Stimulated activated CD8-positive, alpha-beta memory T cell treated with anti-CD3 and anti-CD28 coated beads, Interleukin-4, amount 100 ng/mL, for 24 hours (primary cell): Measurements from ENCODE around the gene TRIM47.

Experiments used
- DNase-seq: peaks from one replicate; pipeline ENCODE4 v3.0.0-alpha.2; 2020; ENCODE audit warnings: low read depth

TRIM47 gene

GRCh38 chr17:75846692-75847613 lies 31.4 kb downstream of the TRIM47 start:
- DNase-seq: no peak

DNA sequence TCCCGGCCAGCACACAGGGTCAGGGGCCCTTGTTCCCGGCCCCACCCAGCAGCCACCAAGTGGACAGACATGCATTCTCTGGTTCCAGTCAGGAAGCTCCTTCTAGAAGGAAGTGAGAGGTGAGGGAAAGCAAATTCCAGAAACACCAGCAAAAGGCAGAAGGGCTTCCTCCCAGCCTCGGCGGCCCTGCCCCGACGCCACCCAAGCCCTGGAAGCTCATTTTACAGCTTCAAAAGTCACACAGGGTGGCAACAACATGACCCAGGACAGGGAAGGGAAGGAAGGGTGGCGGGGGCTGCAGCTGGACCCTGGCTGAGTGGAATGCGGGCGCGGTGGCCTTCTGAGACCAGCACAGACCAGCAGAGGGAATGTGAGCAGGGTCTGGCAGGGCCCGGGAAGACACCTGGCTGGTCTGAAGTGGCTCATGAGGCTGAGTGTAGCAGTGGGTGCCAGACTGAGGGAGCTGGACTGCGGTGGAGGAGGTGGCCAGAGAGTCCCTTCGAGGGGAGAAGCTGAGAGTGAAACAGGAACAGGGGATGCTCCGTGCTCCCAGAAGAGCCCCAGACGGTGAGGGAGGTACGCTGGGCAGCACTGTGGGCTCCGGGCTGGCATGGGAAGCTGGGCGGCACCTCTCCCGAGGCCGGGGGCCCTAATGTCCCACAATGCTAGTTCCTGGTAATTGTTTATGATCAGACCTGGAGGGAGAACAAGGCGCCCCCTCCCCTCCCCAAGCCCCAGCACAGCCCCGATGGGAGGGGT lies 32.3 kb downstream of the TRIM47 start:
- DNase-seq: no peak

DNA sequence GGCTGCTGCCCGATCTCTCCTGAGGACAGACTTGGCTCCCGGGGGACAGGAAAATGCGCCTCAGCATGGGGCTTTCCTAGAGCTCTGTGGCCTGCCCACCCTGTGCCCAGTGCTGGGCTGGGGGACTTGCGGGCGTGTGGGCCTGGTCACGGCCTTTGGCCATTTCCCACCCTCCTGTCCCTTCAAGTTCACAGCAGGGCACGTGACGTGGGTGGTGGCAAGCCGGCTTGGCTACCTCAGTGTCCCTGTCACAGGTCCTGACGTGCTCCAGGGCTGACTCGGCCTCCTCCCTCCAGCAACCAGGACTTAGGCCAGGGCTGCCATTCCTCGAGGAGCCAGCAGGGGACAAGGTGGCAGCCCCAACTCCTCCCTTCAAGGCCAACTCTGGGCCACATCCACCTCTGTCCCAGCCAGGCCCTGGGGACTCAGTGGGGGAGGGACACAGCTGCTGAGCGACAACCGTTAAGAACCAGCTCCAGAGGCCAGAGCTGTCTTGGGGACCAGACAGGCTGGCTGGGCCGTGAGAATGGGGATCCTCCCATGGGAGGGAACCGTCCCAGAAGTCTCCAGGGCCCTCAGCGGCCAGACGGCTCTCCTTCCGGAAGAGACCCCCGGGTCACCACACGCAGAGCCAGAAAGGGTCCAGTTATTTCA lies 33.2 kb downstream of the TRIM47 start:
- DNase-seq: peak; percentile 41

DNA sequence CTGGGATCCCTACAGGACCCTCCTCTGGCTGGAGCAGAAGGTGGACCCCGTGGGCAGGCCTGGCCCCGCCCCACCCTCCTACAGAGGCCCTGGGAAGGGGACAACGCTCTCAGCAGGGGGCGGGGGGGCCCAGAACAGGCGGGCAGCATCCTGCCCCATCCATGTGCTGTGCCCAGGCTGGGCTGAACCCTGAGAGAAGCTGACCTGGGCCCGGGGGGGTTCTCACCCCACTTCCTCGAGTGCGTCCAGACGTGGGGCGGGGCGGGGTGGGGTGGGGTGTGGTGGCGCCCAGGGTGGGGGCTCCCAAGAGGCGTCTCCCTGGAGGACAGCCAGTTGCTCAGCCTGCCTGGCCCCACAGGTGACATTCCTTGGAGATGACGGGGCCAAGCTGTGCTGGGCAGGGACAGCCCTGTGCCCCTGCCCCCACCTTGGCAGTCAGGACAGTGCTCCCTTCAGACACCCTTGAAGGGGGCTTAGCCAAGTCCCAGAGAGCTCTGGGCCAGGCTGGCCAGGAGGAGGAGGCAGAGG lies 33.8 kb downstream of the TRIM47 start:
- no peak for DNase-seq

DNA sequence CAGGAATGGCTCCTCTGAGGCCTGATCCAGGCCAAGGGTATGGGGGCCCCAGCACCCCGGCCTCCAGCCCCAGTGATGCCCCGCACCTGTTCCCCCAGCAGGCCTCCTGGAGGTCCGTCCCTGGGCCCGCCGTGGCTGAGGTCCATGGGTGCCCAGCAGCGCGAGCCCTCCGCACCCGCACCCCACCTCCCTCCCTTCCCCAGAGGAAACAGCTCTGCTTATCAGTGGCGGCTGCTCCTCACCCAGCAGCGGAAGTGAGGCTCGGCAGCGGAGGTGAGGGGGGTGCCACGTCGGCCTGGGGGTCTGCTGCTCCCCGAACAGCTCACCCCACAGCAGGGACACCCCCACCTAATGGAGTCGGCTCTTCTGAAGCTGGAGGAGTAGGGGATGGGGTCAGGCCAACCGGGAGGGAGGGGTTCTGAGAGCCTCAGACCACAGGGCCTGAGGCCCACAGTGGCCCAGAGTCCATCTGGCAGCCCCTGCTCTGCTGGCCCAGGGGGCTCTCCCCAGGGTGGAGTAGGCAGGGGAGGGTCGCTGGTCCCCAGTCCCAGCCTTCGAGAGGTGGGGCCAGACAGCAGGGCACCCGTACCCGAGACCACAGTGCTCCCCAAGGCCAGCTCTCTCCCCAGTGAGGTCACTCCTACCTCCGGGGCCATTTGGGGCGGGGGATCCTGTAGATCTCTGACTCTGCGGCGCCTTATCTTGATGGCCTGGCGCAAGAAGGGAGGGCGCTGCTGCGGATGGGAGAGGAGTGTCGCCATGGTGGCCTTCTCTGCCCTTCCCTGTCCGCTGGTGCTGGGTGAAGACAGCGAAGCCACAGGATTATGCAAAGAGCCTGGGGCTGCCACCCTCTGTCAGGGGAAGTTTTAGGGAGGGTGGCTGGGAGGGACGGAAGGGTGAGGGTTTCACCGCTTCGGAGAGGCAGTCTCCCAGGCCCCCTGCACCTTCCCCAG lies 34.5 kb downstream of the TRIM47 start, which contains the start of gene UNC13D:
Gene UNC13D (minus strand): TSS at position 828 of the 953 bp plus-strand sequence. CDS start 67 bp downstream, at position 761.
- DNase-seq: peak; percentile 50

GRCh38 chr17:75842963-75843576 lies 35.3 kb downstream of the TRIM47 start:
- no peak for DNase-seq

- no peak for DNase-seq
Observed at GRCh38 chr17:75842411-75842810, 36.0 kb downstream of the TRIM47 start.

DNA sequence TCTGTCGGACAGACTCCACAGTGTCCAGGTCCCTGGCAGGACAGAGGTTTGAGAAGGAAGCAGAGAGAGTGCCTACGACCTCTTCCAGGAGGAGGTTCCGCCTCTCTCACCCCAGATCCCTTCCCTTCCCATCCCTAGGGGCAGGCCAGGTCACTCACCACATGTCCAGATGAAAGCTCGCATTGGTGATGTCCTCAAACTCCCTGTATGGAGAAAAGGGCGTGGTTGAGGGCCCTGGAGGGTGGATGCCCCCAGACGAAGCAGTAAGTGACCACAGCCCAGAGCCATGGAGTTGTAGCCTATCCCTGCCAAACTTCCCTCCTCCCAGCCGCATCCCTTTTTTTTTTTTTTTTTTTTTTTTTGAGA lies 37.6 kb downstream of the TRIM47 start:
- DNase-seq: no peak

DNA sequence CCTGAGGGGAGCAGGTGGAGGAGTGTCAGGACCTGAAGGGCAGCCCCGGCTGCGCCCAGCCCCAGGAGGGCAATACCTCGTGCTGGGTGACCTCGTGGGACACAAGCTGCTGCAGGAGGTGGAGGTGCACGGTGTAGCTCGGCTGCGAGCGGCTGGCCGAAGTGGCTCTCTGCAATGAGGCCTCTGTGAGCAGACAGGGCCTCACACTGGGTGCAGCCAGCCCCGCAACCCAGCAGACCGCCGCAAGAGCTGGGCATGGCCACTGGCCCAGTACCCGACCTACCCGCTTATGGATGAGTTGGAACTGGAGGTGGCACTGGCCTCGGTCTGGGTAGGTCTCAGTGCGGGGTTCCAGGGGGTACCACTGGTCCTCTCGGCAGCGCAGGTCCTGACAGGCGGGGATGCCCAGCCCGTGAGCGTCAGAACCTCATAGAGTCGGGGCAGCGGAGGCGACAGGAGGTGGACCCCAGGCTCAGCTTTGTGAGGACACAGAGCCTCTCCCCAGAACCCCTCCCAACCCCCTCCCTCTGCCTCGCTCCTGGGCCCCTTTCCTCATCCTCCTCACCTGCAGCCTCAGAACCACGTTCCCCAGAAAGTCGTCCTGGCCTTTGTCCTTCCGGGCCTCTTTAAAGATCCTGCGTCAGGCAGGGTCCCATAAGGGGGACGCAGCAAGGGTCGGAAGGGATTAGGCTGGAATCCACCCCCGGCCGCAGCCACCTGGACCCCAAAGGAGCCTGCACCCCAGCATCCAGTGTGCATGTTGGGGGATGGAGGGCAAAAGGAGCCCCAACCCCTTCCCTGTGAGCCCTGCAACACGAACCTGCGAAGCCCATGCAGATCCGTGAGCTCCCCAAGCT lies 38.2 kb downstream of the TRIM47 start:
- no peak for DNase-seq

- DNase-seq: no peak
Observed at GRCh38 chr17:75838410-75838809, 40.0 kb downstream of the TRIM47 start.

DNA sequence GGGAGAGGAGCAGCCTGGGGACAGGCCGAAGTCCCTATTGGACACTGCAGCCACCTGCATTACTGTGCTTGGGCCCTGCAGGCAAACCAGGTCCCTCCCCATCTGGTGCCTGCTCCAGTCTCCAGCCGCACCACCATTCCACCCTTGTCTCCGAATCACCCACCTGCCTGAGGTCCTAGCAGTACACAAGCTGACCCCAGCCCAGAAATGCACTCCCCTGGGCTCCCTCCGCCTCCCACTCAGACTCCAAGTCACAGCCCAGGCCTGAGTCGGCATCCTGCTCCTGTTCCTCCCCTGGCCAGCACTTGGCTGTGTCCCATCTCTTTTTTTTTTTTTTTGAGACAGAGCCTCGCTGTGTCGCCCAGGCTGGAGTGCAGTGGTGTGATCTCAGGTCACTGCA lies 40.5 kb downstream of the TRIM47 start:
- no peak for DNase-seq

GRCh38 chr17:75836605-75837004 lies 41.8 kb downstream of the TRIM47 start:
- no peak for DNase-seq

GRCh38 chr17:75835654-75835987 lies 42.8 kb downstream of the TRIM47 start:
- no peak for DNase-seq

DNA sequence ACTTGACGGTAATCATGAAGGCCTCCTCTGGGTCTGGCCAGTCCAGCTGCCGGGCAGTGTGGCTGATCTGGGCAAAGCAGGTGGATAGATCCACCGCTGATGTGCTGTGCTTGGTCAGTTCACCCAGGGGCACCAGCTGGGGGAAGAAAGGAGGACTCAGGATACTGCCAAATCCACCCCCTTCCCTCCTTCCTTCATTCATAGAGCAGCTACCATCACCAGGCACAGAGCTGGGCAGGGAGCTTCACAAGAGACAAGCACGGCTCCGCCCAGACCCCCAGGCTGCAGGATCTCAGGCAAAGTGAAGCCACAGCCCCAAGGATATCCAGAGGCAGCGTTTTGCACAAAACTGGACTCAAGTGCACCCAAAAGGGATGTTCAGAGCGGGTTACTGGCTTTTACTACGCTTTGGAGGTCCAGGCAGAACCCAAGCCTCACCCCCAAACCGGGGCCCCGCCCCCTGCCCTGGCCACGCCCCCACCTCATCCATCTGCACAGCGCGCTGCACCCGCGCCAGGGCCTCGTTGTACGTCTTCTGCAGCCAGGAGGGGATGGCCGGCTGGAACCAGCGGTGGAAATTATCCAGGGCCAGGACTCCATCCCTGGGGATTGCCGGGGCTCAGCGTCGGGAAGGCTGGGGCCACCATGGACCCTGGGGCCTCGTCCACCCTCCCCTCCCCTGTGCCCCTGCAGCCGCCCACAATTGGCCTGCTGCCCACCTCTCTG lies 43.3 kb downstream of the TRIM47 start:
- DNase-seq: no peak

- no peak for DNase-seq
Observed at GRCh38 chr17:75834279-75834920, 44.0 kb downstream of the TRIM47 start.

GRCh38 chr17:75832652-75833400 lies 45.6 kb downstream of the TRIM47 start:
- DNase-seq: no peak

GRCh38 chr17:75832164-75832651 lies 46.2 kb downstream of the TRIM47 start:
- DNase-seq: no peak
